Stimulated activated CD4-positive, alpha-beta T cell treated with anti-CD3 and anti-CD28 coated beads, TNF-alpha, amount 100 ng/mL, for 48 hours (primary cell): ENCODE measurements around the gene PI4KB.
"Not testable (repeated sequence)": the region's sequence is repeated elsewhere in the genome, so short reads cannot be mapped to it uniquely, and the experiment has no call there.

Experiments used
- DNase-seq, 3 donors: peaks; one replicate each; pipeline ENCODE4 v3.0.0-alpha.2; 2020; ENCODE audit warnings: low read depth in 3 of 3

The PI4KB gene

DNA sequence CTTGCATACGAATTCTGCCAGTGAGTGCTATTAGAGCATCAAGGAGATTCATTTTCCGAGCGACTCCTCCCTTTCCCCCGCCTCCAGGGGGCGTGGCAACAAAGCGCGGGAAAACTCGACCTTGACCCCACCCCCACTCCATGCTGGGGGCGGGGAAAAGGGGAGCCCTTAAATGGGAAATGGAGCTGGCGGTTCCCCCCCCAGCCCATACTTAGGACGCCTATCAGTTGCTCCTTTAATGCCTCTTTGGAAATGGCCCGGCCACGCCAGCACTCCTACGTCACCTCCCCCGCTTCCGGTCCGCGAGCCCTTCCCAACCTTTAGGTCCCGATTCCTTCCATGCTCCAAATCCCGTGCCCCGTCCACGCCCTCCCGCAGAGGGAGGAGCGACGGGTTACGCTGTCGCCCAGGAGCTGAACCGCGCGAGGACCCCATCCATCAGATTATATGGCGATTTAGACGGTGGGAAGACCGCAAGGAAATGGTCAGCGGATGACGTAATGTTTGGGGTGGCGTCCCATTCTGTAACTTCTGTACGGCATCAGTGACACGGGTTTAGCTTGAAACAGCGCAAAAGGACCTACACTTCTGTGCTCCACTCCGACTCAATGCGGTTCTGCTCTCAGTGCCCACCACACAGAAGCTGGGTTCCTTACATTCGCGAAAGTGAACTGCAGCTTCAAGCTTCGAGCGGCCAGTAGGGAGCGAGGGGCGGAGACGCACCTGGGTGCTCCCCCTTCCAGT is 45.8 kb downstream of the PI4KB start:
- DNase-seq = peak; percentile 93 to 95 (median 94)

DNA sequence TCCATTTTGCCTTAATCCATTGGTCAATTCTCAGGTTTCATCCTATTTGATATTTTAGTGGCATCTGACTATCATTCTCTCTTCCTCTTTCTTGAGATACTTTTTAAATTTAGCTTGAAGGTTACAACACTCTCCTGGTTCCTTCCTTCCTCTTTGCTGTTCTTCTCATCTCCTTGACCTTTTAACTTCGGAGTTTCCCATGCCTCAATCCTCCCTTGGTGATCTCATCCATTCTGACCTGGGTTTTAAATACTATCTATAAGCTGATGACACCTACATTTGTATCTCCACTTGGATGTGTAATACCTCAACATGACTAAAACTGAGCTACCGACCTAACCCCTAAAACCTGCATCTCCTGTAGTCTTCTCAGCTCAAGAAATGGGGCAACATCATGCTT is 50.0 kb downstream of the PI4KB start:
- DNase-seq = no peak

DNA sequence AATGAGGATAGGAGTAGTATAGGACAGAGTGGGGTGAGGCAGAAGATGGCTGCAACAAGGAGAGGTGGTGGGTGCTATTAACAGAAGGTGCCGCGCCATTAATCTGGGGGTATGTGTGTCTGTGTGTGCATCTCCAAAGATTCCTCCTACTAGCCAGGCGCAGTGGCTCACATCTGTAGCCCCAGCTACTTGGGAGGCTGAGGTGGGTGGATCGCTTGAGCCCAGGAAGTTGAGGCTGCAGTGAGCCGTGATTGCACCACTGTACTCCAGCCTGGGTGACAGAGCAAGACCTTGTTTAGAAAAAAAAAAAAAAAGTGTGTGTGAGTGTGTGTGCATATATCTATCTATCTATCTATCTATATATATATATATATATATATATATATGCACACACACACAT is 51.9 kb downstream of the PI4KB start:
- not testable (repeated sequence) for DNase-seq

DNA sequence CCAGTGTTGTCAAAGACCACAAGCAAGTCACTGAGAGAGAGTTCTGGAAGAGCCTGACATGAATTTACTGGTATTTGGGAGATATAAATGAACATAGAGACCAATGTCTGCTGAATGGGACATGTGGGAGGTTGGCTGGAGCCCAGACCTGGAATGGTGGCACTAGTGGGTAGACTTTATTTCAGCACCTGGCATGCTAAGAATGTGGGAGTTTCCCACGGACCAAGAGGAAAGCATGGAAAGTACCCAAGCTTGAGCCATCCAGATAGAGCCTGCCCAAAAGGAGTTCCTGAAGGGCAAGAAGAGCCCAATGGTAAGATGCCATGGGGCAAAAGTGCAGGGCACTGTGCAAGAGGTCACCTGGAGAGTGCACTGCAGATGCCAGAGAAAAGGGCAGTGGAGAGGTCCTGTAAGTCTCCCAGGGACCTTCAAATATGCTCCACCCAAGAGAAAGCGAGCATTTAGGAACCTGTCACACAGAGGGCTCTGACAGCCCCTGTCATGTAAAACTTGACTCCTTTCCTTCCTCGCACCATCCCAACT is 53.2 kb downstream of the PI4KB start:
- DNase-seq = no peak

DNA sequence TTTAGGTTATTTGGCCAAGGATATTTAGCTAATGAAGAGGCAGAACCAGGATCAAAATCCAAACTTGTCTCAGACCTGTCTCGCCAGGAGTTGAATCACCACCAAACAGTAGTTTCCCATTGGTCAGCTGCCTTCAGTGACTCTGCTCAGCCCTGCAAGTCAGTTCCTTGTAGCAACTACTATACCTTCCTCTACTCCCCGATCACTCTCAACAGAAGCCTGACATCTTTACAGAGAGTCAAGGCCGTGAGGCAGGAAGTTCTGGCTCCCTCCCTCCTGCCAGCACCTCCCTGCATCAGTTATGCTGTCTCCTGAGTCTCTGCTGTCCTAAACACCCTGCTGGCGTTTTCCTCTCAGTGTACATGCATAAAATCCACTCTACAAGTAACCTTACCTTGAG is 59.5 kb downstream of the PI4KB start:
- no peak for DNase-seq

DNA sequence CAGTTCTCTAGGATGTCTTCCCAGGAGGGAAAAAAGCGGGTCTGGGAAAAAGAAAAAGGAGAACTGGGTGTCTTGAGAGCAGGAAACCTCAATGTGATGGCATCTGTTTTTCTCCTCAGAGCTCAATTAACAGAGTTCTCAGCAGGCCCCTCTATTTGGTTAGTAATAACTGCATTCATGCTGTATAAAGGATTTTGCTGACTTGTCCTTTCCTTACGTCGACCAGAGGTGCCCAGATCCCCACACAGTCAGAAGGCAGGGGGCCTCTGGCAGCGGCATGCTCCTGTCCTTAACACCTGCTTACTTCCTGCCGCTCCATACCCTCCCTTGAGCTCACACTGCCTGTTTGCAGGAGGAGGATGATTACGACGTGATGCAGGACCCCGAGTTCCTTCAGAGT is 60.4 kb downstream of the PI4KB start:
- DNase-seq = no peak

DNA sequence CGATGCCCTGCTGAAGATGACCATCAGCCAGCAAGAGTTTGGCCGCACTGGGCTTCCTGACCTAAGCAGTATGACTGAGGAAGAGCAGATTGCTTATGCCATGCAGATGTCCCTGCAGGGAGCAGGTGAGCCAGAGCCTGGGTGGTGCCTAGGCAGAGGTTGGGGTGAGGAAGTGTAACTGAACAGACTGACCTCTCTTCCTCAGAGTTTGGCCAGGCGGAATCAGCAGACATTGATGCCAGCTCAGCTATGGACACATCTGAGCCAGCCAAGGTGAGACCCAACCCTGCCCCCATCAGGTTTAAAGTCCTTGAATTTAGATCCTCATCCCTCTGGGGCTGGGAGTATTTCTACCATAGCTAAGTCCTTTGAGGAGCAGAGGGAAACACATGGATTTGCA is 60.9 kb downstream of the PI4KB start:
- no peak for DNase-seq

DNA sequence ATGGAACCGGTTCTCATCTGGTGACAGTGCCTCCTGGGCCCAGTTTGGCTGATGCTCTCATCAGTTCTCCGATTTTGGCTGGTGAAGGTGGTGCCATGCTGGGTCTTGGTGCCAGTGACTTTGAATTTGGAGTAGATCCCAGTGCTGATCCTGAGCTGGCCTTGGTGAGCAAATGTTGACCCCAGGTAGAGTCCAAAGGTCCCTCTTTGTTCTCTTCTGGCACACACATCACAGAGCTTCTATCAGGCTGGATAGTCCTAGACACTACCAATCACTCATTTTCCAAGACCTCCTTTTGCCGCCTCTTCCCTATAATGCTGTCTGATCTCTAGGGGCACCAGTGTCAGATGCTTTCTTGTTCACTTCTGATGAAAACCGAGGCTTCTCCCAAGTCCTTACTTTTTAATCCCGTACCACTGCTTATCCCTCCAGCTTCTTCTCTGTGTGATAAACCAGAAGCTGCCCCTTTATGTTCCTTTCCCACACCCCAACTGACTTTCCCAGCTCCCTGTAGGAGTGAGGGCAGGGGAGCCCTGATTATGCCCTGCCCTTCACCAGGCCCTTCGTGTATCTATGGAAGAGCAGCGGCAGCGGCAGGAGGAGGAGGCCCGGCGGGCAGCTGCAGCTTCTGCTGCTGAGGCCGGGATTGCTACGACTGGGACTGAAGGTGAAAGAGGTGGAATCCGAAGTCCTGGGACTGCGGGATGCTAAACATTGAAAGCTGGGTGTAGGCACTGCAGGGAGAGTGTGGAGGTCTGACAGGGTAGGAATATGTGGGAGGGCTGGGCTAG is 61.6 kb downstream of the PI4KB start:
- DNase-seq = no peak

DNA sequence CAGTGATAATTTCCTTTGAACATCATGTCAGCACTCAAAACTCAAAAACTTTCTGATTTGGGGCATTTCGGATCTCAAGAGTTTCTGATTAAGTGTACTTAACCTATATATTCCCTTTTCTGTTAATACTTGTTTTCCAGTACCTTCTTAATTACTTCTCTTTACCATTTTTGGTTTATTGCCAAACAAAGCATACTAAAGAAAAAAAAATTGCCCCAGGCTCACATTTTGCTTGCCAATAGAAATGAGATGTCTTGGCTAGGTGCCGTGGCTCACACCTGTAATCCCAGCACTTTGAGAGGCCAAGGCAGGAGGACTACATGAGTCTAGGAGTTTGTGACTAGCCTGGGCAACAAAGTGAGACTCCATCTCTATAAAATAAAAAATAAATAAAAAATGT is 67.9 kb downstream of the PI4KB start:
- no peak for DNase-seq

DNA sequence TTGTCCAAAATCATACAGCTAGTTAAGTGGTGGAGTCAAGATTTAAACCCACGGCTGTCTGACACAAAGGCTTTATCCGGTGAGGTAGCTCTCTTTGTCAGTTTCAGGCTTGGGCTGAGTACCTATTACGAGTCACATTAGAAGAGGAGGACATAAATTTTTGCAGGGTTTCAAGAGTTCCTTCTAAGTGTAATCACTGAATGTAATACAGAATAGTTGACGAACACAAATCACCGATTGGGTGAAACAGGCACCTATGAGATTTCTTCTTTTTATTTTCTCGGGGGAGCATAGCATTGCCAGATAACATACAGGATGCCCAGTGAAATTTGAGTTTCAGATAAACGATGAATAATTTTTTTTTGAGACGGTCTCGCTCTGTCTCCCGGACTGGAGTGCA is 71.8 kb downstream of the PI4KB start:
- no peak for DNase-seq

DNA sequence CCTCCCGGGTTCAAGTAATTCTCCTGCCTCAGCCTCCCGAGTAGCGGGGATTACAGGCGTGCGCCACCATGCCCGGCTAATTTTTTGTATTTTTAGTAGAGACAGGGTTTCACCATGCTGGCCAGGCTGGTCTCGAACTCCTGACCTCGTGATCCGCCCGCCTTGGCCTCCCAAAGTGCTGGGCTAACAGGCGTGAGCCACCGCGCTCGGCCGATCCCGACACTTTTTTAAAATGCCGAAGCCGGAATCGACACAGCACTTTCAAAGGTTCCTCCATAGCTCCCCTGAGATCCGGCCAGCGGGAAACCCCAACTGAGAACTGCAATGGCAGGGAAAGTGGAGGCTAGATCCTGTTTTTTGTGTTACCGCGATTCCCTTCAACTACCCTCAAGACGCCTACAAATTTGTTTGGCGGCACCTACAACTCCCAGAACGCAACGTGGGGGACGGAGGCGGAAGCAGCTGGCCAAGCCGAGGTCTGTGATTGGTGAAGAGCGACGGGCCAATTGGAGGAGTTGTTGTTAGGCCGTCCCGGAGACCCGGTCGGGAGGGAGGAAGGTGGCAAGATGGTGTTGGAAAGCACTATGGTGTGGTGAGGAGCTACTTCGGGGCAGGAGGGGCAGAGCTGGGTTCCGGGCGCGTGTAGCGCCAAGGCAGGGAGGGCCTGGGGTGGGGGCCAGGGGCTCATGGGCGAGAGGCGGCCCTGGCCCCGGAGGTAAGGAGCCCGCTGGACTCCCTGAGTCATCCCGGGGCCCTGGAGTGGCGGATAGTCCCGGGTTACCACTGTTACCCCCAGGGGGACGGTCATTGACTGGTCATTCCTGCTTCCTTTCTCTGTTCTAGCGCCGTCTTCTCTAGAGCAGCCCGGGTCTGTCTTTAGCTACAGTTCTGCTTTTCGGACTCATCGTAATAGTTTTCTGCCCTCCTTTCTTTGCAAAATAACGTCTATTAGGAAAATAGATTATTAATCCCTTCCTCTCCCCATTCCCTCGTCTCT is 72.7 kb downstream of the PI4KB start, which contains the start of gene PSMD4:
Gene PSMD4 (plus strand): TSS at position 518 of the 997 bp plus-strand sequence. CDS start 49 bp downstream, at position 567.
- peak; percentile 85 to 88 (median 88) for DNase-seq

DNA sequence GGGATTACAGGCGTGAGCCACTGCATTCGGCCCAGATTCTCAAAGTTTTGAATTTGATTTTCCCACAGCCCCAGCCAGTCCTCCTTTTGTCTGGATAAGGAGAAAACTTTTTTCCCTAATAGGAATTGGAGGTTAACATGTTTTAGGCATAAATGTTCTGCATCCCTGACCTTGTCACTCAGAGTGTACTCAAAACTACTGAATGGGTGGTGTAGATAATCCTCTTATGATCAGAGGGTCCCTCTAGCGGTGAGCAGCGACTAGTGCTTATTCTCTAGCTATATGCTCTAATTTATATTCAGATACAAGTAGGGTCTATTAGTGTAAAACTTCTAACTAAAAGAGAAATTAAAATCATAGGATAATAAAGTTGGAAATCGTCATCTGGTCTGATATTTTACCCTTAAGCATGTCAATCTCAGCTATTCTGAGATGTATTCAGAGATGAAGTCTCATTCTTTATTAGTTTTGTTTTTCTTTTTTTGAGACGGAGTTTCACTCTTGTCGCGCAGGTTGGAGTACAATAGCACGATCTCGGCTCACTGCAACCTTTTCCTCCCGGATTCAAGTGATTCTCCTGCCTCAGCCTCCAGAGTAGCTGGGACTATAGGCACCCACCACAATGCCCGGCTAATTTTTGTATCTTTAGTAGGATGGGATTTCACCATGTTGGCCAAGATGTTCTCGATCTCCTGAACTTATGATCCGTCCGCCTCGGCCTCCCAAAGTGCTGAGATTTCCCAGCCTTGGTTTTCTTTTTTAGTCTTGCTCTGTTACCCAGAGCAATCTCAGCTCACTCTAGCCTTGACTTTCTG is 75.4 kb downstream of the PI4KB start:
- peak; percentile 28 to 56 (median 32) for DNase-seq

DNA sequence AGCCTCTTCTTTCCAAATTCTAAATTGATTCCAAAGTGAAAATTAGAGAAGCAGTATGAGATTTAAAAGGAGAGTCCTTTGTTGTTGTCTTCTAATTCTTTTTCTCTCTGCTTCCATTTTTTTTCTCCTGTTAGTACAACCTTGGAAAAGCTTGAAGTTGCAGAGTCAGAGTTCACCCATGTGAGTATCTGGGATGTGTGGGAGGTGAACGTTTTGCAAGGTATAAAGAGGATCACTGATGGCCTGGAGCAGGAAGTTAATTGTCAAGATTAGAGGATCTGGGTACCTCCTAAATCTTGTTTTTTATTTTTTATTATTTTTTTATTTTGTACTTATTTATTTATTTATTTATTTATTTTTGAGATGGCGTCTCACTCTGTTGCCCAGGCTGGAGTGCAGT is 80.4 kb downstream of the PI4KB start:
- DNase-seq = no peak

DNA sequence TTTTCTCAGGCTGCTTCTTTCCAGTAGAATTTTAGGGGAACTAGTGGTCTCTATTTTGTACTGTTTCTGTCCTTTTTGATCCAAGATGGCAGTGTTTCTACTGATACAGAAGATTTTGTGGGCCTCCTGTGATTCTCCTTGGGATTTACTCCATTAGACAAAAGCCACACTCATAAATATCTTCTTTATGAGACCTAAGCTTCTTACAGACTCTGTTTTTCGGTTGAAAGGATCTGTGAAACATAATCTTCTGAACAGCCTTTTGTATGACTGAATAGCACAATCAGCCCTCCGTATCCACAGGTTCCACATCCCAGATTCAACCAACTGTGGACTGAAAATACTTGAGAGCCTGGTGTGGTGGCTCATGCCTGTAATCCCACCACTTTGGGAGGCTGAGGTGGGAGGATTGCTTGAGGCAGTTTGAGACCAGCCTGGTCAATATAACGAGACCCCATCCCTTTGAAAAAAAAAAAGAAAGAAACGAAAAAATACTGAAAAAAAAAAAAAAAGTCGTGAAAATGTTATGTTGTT is 83.5 kb downstream of the PI4KB start:
- DNase-seq = no peak

DNA sequence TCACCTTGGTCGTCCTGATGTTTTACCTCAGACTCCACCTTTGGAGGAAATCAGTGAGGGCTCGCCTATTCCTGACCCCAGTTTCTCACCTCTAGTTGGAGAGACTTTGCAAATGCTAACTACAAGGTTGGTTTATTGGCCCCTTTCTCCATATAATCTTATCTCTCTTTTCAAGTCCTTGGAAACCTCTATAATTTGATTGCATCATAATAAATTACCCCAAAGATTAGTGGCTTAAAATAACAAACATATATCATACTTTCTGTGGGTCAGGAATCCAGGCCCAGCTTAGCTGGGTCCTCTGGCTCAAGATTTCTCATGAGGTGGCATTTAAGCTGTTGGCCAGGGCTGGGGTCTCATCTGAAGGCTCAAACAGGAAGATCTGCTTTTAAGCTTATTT is 84.8 kb downstream of the PI4KB start:
- no peak for DNase-seq
